GM23338 (cell line): Measurements from ENCODE around the gene SLC9A9. TPM values are rescaled to one million over a fixed set of nuclear protein-coding genes. Genes with fewer than 3 reads are reported as not detected.

Experiments
- ATAC-seq: fragments of 200-7000 bp; cut with Tn5 transposase; 3 replicates; pipeline ENCODE4 v1.9.1; 2020
- DNase-seq: peaks from one replicate; pipeline ENCODE4 v3.0.0-alpha.2; 2015; ENCODE audit warnings: low spot score
- H2AFZ ChIP-seq: fragments of 200-600 bp; sonication (generic); 2 replicates; pipeline ENCODE4 v1.8.0; 2016; ENCODE audit warnings: antibody characterized with exemption, mild to moderate bottlenecking, moderate library complexity
- H3F3A ChIP-seq: fragments of 200-600 bp; sonication (generic); replicated peaks from 2 replicates; pipeline ENCODE4 v1.8.0; 2017; ENCODE audit warnings: antibody characterized with exemption, mixed run types, low read depth
- H3K27ac ChIP-seq: fragments of 200-600 bp; sonication (generic); 2 replicates; pipeline ENCODE4 v1.6.1; 2016; ENCODE audit warnings: low read depth
- H3K27me3 ChIP-seq: fragments of 200-600 bp; sonication (generic); 2 replicates; pipeline ENCODE4 v1.8.0; 2016; ENCODE audit warnings: mild to moderate bottlenecking, mixed run types, moderate library complexity; ENCODE audit not compliant: insufficient read depth
- H3K36me3 ChIP-seq: fragments of 200-600 bp; sonication (generic); 2 replicates; pipeline ENCODE4 v1.8.0; 2016; ENCODE audit warnings: mild to moderate bottlenecking; ENCODE audit not compliant: insufficient read depth
- H3K4me1 ChIP-seq: fragments of 200-600 bp; sonication (generic); 2 replicates; pipeline ENCODE4 v1.8.0; 2016; ENCODE audit warnings: mild to moderate bottlenecking, moderate library complexity; ENCODE audit not compliant: insufficient read depth
- H3K4me2 ChIP-seq: fragments of 200-600 bp; sonication (generic); 2 replicates; pipeline ENCODE4 v1.7.1; 2017; ENCODE audit warnings: mixed run types
- H3K4me3 ChIP-seq: fragments of 200-600 bp; sonication (generic); 2 replicates; pipeline ENCODE4 v1.6.1; 2016; ENCODE audit warnings: mixed run types
- H3K79me2 ChIP-seq: fragments of 200-600 bp; sonication (generic); replicated peaks from 2 replicates; pipeline ENCODE4 v1.8.0; 2017; ENCODE audit warnings: mild to moderate bottlenecking; ENCODE audit not compliant: insufficient read depth
- H3K9me2 ChIP-seq: fragments of 200-600 bp; sonication (generic); 2 replicates; pipeline ENCODE4 v1.8.0; 2017; ENCODE audit not compliant: insufficient read depth
- H4K20me1 ChIP-seq: fragments of 200-600 bp; sonication (generic); replicated peaks from 2 replicates; pipeline ENCODE4 v1.8.0; 2017; ENCODE audit warnings: mild to moderate bottlenecking; ENCODE audit not compliant: insufficient read depth
- H3K27ac Mint-ChIP-seq: 2 replicates; pipeline ENCODE4 v1.8.0; 2020; ENCODE audit warnings: inconsistent platforms, mild to moderate bottlenecking, moderate library complexity, mixed read lengths
- H3K27me3 Mint-ChIP-seq: 3 replicates; pipeline ENCODE4 v1.8.0; 2022; ENCODE audit warnings: low read depth, mild to moderate bottlenecking, moderate library complexity, mixed read lengths, inconsistent platforms; ENCODE audit not compliant: insufficient read depth, poor library complexity
- H3K36me3 Mint-ChIP-seq: 3 replicates; pipeline ENCODE4 v1.8.0; 2021; ENCODE audit warnings: low read depth, mild to moderate bottlenecking, inconsistent platforms, moderate library complexity, mixed read lengths
- H3K4me1 Mint-ChIP-seq: 3 replicates; pipeline ENCODE4 v1.8.0; 2020; ENCODE audit warnings: mild to moderate bottlenecking, inconsistent platforms, mixed read lengths
- H3K4me3 Mint-ChIP-seq: 3 replicates; pipeline ENCODE4 v1.8.0; 2021; ENCODE audit warnings: moderate library complexity, mild to moderate bottlenecking, inconsistent platforms, mixed read lengths
- H3K9me3 Mint-ChIP-seq: 3 replicates; pipeline ENCODE4 v1.8.0; 2020; ENCODE audit warnings: moderate library complexity, mild to moderate bottlenecking, inconsistent platforms, mixed read lengths
- CREB1 ChIP-seq: fragments of 250-450 bp; sonication (Bioruptor Pico); IDR thresholded peaks from 2 replicates; pipeline ENCODE4 v1.5.0; 2020; ENCODE audit warnings: low read depth, mild to moderate bottlenecking, moderate library complexity
- EZH2 ChIP-seq: fragments of 200-600 bp; sonication (generic); IDR thresholded peaks from one replicate; pipeline ENCODE4 v1.8.0; 2017; ENCODE audit warnings: antibody characterized with exemption, mild to moderate bottlenecking, low read depth; ENCODE audit not compliant: unreplicated experiment
- EZH2phosphoT487 ChIP-seq: fragments of 200-600 bp; sonication (generic); IDR thresholded peaks from one replicate; pipeline ENCODE4 v1.8.1; 2018; ENCODE audit warnings: antibody characterized with exemption; ENCODE audit not compliant: unreplicated experiment
- JUNB ChIP-seq: IDR thresholded peaks from one replicate; pipeline ENCODE4 v1.6.1; 2016; ENCODE audit warnings: antibody characterized with exemption; ENCODE audit not compliant: unreplicated experiment
- NANOG ChIP-seq: IDR thresholded peaks from 2 replicates; pipeline ENCODE4 v1.6.1; 2016; ENCODE audit warnings: antibody characterized with exemption, borderline replicate concordance
- POLR2AphosphoS5 ChIP-seq: IDR thresholded peaks from 2 replicates; pipeline ENCODE4 v1.6.1; 2016; ENCODE audit warnings: antibody characterized with exemption, low read depth
- STAT1 ChIP-seq: IDR thresholded peaks from one replicate; pipeline ENCODE4 v1.6.1; 2016; ENCODE audit warnings: antibody characterized with exemption; ENCODE audit not compliant: unreplicated experiment
- ZNF114 ChIP-seq: fragments of 250-450 bp; sonication (Bioruptor Pico); IDR thresholded peaks from 2 replicates; pipeline ENCODE4 v1.5.0; 2020; ENCODE audit warnings: mild to moderate bottlenecking, moderate library complexity
- ZNF331 ChIP-seq: fragments of 250-450 bp; sonication (Bioruptor Pico); IDR thresholded peaks from 2 replicates; pipeline ENCODE4 v1.5.0; 2020; ENCODE audit warnings: low read depth, mild to moderate bottlenecking, moderate library complexity
- polyA plus RNA-seq: library from polyadenylated mRNA; unstranded; fragments of >200 nt; fragmentation: Nextera tagmentation; extraction: Ambion mirVana; gene quantifications from 2 replicates; pipeline ENCODE4 v1.2.1, GENCODE V29; 2016
- total RNA-seq: library from RNA; depleted of rRNA; stranded (reverse); fragments of >200 nt; shearing (Covaris generic); gene quantifications from 2 replicates; pipeline ENCODE4 v1.2.3, GENCODE V29; 2014
- TF ChIP-seq, protein P1 (sequence below): IDR thresholded peaks from one replicate; pipeline ENCODE4 v1.6.1; 2018; ENCODE audit warnings: antibody characterized with exemption; ENCODE audit not compliant: unreplicated experiment
- TF ChIP-seq, protein P2 (sequence below): fragments of 250-450 bp; sonication (Bioruptor Pico); IDR thresholded peaks from 2 replicates; pipeline ENCODE4 v1.5.0; 2020; ENCODE audit warnings: mild to moderate bottlenecking, moderate library complexity
- TF ChIP-seq, protein P3 (sequence below): IDR thresholded peaks from 2 replicates; pipeline ENCODE4 v1.6.1; 2016; ENCODE audit warnings: antibody characterized with exemption
- TF ChIP-seq, protein P4 (sequence below), 2 experiments: fragments of 200-600 bp in 1 of 2; sonication (generic) in 1 of 2; conservative IDR thresholded peaks; 2 replicates each; pipeline versions ENCODE4 v1.5.1 to v1.6.1; 2016 to 2017; ENCODE audit warnings: antibody characterized with exemption in 2 of 2, low read depth in 2 of 2, mild to moderate bottlenecking in 2 of 2, moderate library complexity in 1 of 2

Gene SLC9A9
- total and polyA plus RNA-seq, 2 experiments from 2014 or later = 1.3 to 1.6 TPM

DNA sequence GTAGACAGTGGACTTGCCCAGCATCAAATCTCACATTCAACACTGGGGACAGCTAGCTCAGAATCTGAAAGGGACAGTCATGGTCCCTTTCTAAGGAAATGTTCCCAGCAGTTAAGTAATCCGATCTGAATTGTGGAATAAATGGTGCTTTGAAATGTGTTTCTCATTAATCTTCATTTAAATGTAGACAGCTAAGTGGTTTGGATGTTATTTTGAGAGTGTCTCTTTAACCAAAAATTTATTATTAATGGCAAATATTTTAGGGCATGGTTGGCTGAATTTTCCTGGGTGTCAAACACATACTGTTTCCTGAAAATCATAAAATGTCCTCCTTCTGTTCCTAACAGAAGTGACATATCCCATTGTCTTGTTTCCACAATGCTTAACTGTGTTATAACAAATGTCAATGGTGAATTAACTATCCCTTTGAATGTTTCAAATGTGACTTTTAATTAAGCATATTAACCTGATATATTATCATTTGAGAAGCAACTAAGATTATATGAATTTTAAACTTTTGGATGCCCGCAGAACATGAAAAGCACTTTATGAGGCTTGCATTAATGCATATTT, 517.9 kb downstream of the SLC9A9 start:
- H3K4me2 ChIP-seq = no peak overlapping the region
- peaks cover 13% of the 10 kb centered on the region; the same call in 1 of the 2 replicates for H3K4me1 ChIP-seq
- Mint-ChIP-seq H3K36me3 (no peaks in the 10 kb centered on the region), H3K4me3 (no peak overlapping the region), H3K4me1 (peaks cover 16% of the 10 kb centered on the region), H3K27ac (no peak overlapping the region; the same call in 1 of the 2 replicates), H3K27me3 (no peaks in the 10 kb centered on the region), H3K9me3 (no peaks in the 10 kb centered on the region; the same call in 2 of the 3 replicates)
- H3K79me2 ChIP-seq = no peaks in the 10 kb centered on the region
- no peak for TF ChIP-seq ZNF114 (CRISPR knock-in tag)
- TF ChIP-seq EZH2 = no peak
- TF ChIP-seq JUNB = no peak
- TF ChIP-seq, protein P1, sequence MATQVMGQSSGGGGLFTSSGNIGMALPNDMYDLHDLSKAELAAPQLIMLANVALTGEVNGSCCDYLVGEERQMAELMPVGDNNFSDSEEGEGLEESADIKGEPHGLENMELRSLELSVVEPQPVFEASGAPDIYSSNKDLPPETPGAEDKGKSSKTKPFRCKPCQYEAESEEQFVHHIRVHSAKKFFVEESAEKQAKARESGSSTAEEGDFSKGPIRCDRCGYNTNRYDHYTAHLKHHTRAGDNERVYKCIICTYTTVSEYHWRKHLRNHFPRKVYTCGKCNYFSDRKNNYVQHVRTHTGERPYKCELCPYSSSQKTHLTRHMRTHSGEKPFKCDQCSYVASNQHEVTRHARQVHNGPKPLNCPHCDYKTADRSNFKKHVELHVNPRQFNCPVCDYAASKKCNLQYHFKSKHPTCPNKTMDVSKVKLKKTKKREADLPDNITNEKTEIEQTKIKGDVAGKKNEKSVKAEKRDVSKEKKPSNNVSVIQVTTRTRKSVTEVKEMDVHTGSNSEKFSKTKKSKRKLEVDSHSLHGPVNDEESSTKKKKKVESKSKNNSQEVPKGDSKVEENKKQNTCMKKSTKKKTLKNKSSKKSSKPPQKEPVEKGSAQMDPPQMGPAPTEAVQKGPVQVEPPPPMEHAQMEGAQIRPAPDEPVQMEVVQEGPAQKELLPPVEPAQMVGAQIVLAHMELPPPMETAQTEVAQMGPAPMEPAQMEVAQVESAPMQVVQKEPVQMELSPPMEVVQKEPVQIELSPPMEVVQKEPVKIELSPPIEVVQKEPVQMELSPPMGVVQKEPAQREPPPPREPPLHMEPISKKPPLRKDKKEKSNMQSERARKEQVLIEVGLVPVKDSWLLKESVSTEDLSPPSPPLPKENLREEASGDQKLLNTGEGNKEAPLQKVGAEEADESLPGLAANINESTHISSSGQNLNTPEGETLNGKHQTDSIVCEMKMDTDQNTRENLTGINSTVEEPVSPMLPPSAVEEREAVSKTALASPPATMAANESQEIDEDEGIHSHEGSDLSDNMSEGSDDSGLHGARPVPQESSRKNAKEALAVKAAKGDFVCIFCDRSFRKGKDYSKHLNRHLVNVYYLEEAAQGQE = no peak
- TF ChIP-seq STAT1 = no peak
- TF ChIP-seq EZH2phosphoT487 = no peak
- TF ChIP-seq, protein P2, sequence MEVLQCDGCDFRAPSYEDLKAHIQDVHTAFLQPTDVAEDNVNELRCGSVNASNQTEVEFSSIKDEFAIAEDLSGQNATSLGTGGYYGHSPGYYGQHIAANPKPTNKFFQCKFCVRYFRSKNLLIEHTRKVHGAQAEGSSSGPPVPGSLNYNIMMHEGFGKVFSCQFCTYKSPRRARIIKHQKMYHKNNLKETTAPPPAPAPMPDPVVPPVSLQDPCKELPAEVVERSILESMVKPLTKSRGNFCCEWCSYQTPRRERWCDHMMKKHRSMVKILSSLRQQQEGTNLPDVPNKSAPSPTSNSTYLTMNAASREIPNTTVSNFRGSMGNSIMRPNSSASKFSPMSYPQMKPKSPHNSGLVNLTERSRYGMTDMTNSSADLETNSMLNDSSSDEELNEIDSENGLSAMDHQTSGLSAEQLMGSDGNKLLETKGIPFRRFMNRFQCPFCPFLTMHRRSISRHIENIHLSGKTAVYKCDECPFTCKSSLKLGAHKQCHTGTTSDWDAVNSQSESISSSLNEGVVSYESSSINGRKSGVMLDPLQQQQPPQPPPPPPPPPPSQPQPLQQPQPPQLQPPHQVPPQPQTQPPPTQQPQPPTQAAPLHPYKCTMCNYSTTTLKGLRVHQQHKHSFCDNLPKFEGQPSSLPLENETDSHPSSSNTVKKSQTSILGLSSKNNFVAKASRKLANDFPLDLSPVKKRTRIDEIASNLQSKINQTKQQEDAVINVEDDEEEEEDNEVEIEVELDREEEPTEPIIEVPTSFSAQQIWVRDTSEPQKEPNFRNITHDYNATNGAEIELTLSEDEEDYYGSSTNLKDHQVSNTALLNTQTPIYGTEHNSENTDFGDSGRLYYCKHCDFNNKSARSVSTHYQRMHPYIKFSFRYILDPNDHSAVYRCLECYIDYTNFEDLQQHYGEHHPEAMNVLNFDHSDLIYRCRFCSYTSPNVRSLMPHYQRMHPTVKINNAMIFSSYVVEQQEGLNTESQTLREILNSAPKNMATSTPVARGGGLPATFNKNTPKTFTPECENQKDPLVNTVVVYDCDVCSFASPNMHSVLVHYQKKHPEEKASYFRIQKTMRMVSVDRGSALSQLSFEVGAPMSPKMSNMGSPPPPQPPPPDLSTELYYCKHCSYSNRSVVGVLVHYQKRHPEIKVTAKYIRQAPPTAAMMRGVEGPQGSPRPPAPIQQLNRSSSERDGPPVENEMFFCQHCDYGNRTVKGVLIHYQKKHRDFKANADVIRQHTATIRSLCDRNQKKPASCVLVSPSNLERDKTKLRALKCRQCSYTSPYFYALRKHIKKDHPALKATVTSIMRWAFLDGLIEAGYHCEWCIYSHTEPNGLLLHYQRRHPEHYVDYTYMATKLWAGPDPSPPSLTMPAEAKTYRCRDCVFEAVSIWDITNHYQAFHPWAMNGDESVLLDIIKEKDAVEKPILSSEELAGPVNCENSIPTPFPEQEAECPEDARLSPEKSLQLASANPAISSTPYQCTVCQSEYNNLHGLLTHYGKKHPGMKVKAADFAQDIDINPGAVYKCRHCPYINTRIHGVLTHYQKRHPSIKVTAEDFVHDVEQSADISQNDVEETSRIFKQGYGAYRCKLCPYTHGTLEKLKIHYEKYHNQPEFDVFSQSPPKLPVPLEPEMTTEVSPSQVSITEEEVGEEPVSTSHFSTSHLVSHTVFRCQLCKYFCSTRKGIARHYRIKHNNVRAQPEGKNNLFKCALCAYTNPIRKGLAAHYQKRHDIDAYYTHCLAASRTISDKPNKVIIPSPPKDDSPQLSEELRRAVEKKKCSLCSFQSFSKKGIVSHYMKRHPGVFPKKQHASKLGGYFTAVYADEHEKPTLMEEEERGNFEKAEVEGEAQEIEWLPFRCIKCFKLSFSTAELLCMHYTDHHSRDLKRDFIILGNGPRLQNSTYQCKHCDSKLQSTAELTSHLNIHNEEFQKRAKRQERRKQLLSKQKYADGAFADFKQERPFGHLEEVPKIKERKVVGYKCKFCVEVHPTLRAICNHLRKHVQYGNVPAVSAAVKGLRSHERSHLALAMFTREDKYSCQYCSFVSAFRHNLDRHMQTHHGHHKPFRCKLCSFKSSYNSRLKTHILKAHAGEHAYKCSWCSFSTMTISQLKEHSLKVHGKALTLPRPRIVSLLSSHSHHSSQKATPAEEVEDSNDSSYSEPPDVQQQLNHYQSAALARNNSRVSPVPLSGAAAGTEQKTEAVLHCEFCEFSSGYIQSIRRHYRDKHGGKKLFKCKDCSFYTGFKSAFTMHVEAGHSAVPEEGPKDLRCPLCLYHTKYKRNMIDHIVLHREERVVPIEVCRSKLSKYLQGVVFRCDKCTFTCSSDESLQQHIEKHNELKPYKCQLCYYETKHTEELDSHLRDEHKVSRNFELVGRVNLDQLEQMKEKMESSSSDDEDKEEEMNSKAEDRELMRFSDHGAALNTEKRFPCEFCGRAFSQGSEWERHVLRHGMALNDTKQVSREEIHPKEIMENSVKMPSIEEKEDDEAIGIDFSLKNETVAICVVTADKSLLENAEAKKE (CRISPR knock-in tag) = no peak
- TF ChIP-seq POLR2AphosphoS5 = no peak
- no peak for TF ChIP-seq ZNF331 (CRISPR knock-in tag)
- TF ChIP-seq, protein P3, sequence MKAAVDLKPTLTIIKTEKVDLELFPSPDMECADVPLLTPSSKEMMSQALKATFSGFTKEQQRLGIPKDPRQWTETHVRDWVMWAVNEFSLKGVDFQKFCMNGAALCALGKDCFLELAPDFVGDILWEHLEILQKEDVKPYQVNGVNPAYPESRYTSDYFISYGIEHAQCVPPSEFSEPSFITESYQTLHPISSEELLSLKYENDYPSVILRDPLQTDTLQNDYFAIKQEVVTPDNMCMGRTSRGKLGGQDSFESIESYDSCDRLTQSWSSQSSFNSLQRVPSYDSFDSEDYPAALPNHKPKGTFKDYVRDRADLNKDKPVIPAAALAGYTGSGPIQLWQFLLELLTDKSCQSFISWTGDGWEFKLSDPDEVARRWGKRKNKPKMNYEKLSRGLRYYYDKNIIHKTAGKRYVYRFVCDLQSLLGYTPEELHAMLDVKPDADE = no peak
- TF ChIP-seq, protein P4, sequence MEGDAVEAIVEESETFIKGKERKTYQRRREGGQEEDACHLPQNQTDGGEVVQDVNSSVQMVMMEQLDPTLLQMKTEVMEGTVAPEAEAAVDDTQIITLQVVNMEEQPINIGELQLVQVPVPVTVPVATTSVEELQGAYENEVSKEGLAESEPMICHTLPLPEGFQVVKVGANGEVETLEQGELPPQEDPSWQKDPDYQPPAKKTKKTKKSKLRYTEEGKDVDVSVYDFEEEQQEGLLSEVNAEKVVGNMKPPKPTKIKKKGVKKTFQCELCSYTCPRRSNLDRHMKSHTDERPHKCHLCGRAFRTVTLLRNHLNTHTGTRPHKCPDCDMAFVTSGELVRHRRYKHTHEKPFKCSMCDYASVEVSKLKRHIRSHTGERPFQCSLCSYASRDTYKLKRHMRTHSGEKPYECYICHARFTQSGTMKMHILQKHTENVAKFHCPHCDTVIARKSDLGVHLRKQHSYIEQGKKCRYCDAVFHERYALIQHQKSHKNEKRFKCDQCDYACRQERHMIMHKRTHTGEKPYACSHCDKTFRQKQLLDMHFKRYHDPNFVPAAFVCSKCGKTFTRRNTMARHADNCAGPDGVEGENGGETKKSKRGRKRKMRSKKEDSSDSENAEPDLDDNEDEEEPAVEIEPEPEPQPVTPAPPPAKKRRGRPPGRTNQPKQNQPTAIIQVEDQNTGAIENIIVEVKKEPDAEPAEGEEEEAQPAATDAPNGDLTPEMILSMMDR (conservative IDR thresholded peaks at IDR 0.05; ENCODE audit: low read depth in 2 of 2) = no peak
- TF ChIP-seq NANOG = no peak
- TF ChIP-seq CREB1 (CRISPR knock-in tag) = no peak
- no peaks in the 10 kb centered on the region for H4K20me1 ChIP-seq
- DNase-seq (no peak), ATAC-seq (no peak)
- H3K4me3 ChIP-seq = no peak overlapping the region
- no peak overlapping the region for H3K27ac ChIP-seq
- H3F3A ChIP-seq = no peaks in the 10 kb centered on the region
- peak overlapping the region; percentile 84; the same call in 1 of the 2 replicates for H2AFZ ChIP-seq
- no peaks in the 10 kb centered on the region for H3K27me3 ChIP-seq
- H3K36me3 ChIP-seq = no peaks in the 10 kb centered on the region
- no peaks in the 10 kb centered on the region for H3K9me2 ChIP-seq
